ENCODE data around the gene CBX8. TPM values are rescaled to one million over a fixed set of nuclear protein-coding genes. Genes with fewer than 3 reads are reported as not detected.

The CBX8 gene
- total RNA-seq, 1 experiment from 2014 or later, result 8.0 TPM

- Histone ChIP-seq H4K20me1 (ENCODE audit: insufficient read depth, low read depth, low read length) (peaks cover 2% of the 10 kb centered on the region; the same call in 1 of the 2 replicates), H3K36me3 (ENCODE audit: insufficient read depth, low read length) (no peaks in the 10 kb centered on the region), H3K27me3 (ENCODE audit: low read length) (no peaks in the 10 kb centered on the region), H3K9me3 (ENCODE audit: low read length) (no peaks in the 10 kb centered on the region), H3K27ac (ENCODE audit: low read length) (no peak overlapping the region), H3K4me1 (ENCODE audit: low read length) (no peaks in the 10 kb centered on the region; the same call in 1 of the 2 replicates), H3K9me2 (replicated peaks; ENCODE audit: insufficient read depth, low read length) (no peaks in the 10 kb centered on the region), H3K9ac (ENCODE audit: low read length) (no peak overlapping the region), H3K4me3 (ENCODE audit: low read length) (no peak overlapping the region), H3K79me2 (ENCODE audit: low read length) (no peaks in the 10 kb centered on the region), H3K4me2 (ENCODE audit: low read depth, low read length, poor library complexity, severe bottlenecking) (no peak overlapping the region), H2AFZ (ENCODE audit: low read length) (no peak overlapping the region)
- DNase-seq, result no peak
Observed at GRCh38 chr17:79826204-79826680, 29.4 kb upstream of the CBX8 start.

DNA sequence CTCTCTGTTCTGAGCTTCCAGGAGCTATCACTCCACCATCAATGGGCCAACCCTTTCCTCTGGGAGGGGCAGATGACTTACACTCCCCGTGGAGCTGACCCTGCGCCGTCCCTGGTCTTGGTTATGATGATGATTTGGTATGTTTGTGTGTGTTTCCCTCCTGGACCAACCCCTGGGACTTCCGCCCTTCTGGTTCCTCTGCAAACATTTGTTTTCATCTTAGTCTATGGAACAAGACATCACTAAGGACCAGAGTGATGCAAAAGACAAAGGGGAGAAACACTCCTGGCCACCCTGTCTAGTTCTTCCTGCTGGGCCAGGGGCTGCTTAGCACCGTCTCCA, 28.7 kb upstream of the CBX8 start:
- Histone ChIP-seq H3K9me2 (replicated peaks; ENCODE audit: insufficient read depth, low read length) (no peaks in the 10 kb centered on the region), H3K4me1 (ENCODE audit: low read length) (no peaks in the 10 kb centered on the region; the same call in 1 of the 2 replicates), H3K36me3 (ENCODE audit: insufficient read depth, low read length) (no peaks in the 10 kb centered on the region), H3K4me3 (ENCODE audit: low read length) (no peak overlapping the region), H3K9me3 (ENCODE audit: low read length) (no peaks in the 10 kb centered on the region), H4K20me1 (ENCODE audit: insufficient read depth, low read depth, low read length) (no peaks in the 10 kb centered on the region), H3K4me2 (ENCODE audit: low read depth, low read length, poor library complexity, severe bottlenecking) (no peak overlapping the region), H2AFZ (ENCODE audit: low read length) (no peak overlapping the region), H3K9ac (ENCODE audit: low read length) (no peak overlapping the region), H3K27me3 (ENCODE audit: low read length) (no peaks in the 10 kb centered on the region), H3K79me2 (ENCODE audit: low read length) (no peaks in the 10 kb centered on the region), H3K27ac (ENCODE audit: low read length) (no peak overlapping the region)
- no peak for DNase-seq

DNA sequence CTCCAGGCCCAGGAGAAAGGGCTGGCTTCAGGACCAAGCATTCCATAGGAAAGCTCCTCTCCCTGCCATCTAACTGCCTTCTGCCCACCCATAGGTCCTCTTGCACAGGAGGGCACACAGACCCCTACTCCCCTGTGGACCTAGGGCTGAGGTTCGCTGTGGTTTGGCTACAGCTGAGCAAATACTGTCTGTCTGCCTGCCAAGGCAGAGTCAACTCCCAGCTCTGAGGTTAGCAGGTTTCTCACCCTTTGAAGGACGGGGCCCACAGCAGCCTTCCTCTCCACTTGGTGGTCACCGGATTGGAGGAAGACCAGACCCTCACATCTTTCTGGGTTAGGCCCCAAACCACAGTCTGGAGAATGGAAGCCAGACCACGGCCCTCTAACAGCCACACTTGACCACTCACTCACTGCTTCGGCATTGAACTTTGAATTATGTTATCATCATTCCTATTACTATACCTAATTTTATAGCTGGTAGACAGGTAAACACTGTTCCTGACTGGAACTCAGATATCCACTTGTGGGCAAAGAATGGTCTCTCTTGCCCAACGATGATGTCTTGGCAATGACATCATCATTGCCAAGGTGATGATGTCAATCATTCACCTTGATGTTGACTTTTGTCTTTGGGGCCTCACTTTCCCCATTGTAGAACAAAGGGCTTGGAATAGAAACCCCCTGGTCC, 28.2 kb upstream of the CBX8 start:
- Histone ChIP-seq H2AFZ (ENCODE audit: low read length) (no peak overlapping the region), H3K4me3 (ENCODE audit: low read length) (no peak overlapping the region), H3K9me3 (ENCODE audit: low read length) (no peaks in the 10 kb centered on the region), H3K4me1 (ENCODE audit: low read length) (no peaks in the 10 kb centered on the region), H3K9ac (ENCODE audit: low read length) (no peak overlapping the region), H3K4me2 (ENCODE audit: low read depth, low read length, poor library complexity, severe bottlenecking) (no peak overlapping the region), H3K27me3 (ENCODE audit: low read length) (no peaks in the 10 kb centered on the region), H3K36me3 (ENCODE audit: insufficient read depth, low read length) (no peaks in the 10 kb centered on the region), H4K20me1 (ENCODE audit: insufficient read depth, low read depth, low read length) (no peaks in the 10 kb centered on the region), H3K9me2 (replicated peaks; ENCODE audit: insufficient read depth, low read length) (no peaks in the 10 kb centered on the region), H3K79me2 (ENCODE audit: low read length) (no peaks in the 10 kb centered on the region), H3K27ac (ENCODE audit: low read length) (no peak overlapping the region)
- no peak for DNase-seq

DNA sequence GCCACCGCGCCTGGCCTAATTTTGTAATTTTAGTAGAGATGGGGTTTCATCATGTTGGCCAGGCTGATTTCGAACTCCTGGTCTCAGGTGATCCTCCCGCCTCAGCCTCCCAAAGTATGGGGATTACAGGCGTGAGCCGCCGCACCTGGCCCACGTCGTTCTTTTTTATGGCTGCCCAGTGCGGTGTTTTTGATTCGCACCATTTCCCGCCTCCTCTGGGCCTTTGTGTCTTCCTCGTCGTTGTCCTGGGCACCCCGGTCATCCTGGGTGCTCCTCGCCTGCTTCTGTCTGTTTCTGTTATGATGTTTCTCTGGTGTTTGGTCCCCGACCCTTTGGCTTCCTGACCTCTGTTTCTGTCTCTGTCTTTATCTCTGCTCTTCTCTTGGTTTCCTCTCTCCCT, 27.4 kb upstream of the CBX8 start:
- H3K9ac ChIP-seq (ENCODE audit: low read length), result no peak overlapping the region
- H3K36me3 ChIP-seq (ENCODE audit: insufficient read depth, low read length), result no peaks in the 10 kb centered on the region
- H3K27ac ChIP-seq (ENCODE audit: low read length), result no peak overlapping the region
- H3K9me3 ChIP-seq (ENCODE audit: low read length), result no peaks in the 10 kb centered on the region
- H4K20me1 ChIP-seq (ENCODE audit: insufficient read depth, low read depth, low read length), result no peaks in the 10 kb centered on the region
- H3K9me2 ChIP-seq (replicated peaks; ENCODE audit: insufficient read depth, low read length), result no peaks in the 10 kb centered on the region
- no peaks in the 10 kb centered on the region for H3K4me1 ChIP-seq (ENCODE audit: low read length)
- no peak overlapping the region for H3K4me3 ChIP-seq (ENCODE audit: low read length)
- H3K4me2 ChIP-seq (ENCODE audit: low read depth, low read length, poor library complexity, severe bottlenecking), result no peak overlapping the region
- no peaks in the 10 kb centered on the region for H3K79me2 ChIP-seq (ENCODE audit: low read length)
- no peak overlapping the region for H2AFZ ChIP-seq (ENCODE audit: low read length)
- no peaks in the 10 kb centered on the region for H3K27me3 ChIP-seq (ENCODE audit: low read length)
- DNase-seq, result no peak

- Histone ChIP-seq H3K4me1 (ENCODE audit: low read length) (peaks cover 5% of the 10 kb centered on the region; the same call in 1 of the 2 replicates), H3K9me2 (replicated peaks; ENCODE audit: insufficient read depth, low read length) (no peaks in the 10 kb centered on the region), H2AFZ (ENCODE audit: low read length) (no peak overlapping the region), H3K36me3 (ENCODE audit: insufficient read depth, low read length) (no peaks in the 10 kb centered on the region), H3K79me2 (ENCODE audit: low read length) (no peaks in the 10 kb centered on the region), H3K27me3 (ENCODE audit: low read length) (no peaks in the 10 kb centered on the region), H3K4me2 (ENCODE audit: low read depth, low read length, poor library complexity, severe bottlenecking) (no peak overlapping the region), H4K20me1 (ENCODE audit: insufficient read depth, low read depth, low read length) (no peaks in the 10 kb centered on the region), H3K9me3 (ENCODE audit: low read length) (no peaks in the 10 kb centered on the region), H3K4me3 (ENCODE audit: low read length) (no peak overlapping the region), H3K9ac (ENCODE audit: low read length) (no peak overlapping the region), H3K27ac (ENCODE audit: low read length) (no peak overlapping the region)
- no peak for DNase-seq
Observed at GRCh38 chr17:79822583-79823124, 25.8 kb upstream of the CBX8 start.

- Histone ChIP-seq H3K4me2 (ENCODE audit: low read depth, low read length, poor library complexity, severe bottlenecking) (no peak overlapping the region), H3K9me3 (ENCODE audit: low read length) (no peaks in the 10 kb centered on the region), H3K27me3 (ENCODE audit: low read length) (no peaks in the 10 kb centered on the region), H3K4me1 (ENCODE audit: low read length) (peaks cover 5% of the 10 kb centered on the region; the same call in 1 of the 2 replicates), H4K20me1 (ENCODE audit: insufficient read depth, low read depth, low read length) (no peaks in the 10 kb centered on the region), H3K4me3 (ENCODE audit: low read length) (no peak overlapping the region), H3K36me3 (ENCODE audit: insufficient read depth, low read length) (no peaks in the 10 kb centered on the region), H3K79me2 (ENCODE audit: low read length) (no peaks in the 10 kb centered on the region), H2AFZ (ENCODE audit: low read length) (no peak overlapping the region), H3K9me2 (replicated peaks; ENCODE audit: insufficient read depth, low read length) (no peaks in the 10 kb centered on the region), H3K9ac (ENCODE audit: low read length) (no peak overlapping the region), H3K27ac (ENCODE audit: low read length) (no peak overlapping the region)
- no peak for DNase-seq
Observed at GRCh38 chr17:79821331-79822095, 24.6 kb upstream of the CBX8 start.

DNA sequence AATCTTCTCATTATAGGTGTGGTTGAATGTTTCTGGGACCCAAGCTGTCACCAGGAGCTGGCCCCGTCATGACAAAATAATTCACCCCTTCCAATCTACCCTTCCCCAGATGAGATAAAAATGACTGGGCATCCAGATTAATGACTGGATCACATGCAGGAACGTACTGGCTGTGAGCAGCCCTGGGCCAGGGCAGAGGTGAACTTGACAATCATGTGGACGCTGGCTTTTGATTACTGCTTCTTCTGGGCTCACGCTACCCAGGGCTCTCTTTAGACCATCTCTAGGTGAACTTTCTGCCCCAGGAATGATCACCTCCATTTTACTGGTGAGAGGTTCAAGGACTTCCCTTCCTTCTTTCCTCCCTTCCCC, 24.1 kb upstream of the CBX8 start:
- H2AFZ ChIP-seq (ENCODE audit: low read length), result no peak overlapping the region
- no peak overlapping the region for H3K4me3 ChIP-seq (ENCODE audit: low read length)
- DNase-seq, result no peak
- H3K9me3 ChIP-seq (ENCODE audit: low read length), result no peaks in the 10 kb centered on the region
- peaks cover 5% of the 10 kb centered on the region; the same call in 1 of the 2 replicates for H3K4me1 ChIP-seq (ENCODE audit: low read length)
- no peak overlapping the region for H3K4me2 ChIP-seq (ENCODE audit: low read depth, low read length, poor library complexity, severe bottlenecking)
- no peaks in the 10 kb centered on the region for H3K9me2 ChIP-seq (replicated peaks; ENCODE audit: insufficient read depth, low read length)
- no peaks in the 10 kb centered on the region for H4K20me1 ChIP-seq (ENCODE audit: insufficient read depth, low read depth, low read length)
- no peaks in the 10 kb centered on the region for H3K79me2 ChIP-seq (ENCODE audit: low read length)
- H3K9ac ChIP-seq (ENCODE audit: low read length), result no peak overlapping the region
- H3K27ac ChIP-seq (ENCODE audit: low read length), result no peak overlapping the region
- H3K36me3 ChIP-seq (ENCODE audit: insufficient read depth, low read length), result no peaks in the 10 kb centered on the region
- no peaks in the 10 kb centered on the region for H3K27me3 ChIP-seq (ENCODE audit: low read length)

- no peak overlapping the region for H3K27ac ChIP-seq (ENCODE audit: low read length)
- DNase-seq, result no peak
- peaks cover 5% of the 10 kb centered on the region; the same call in 1 of the 2 replicates for H3K4me1 ChIP-seq (ENCODE audit: low read length)
- H3K79me2 ChIP-seq (ENCODE audit: low read length), result no peaks in the 10 kb centered on the region
- no peaks in the 10 kb centered on the region for H3K9me3 ChIP-seq (ENCODE audit: low read length)
- no peak overlapping the region for H3K4me3 ChIP-seq (ENCODE audit: low read length)
- no peak overlapping the region for H3K4me2 ChIP-seq (ENCODE audit: low read depth, low read length, poor library complexity, severe bottlenecking)
- no peaks in the 10 kb centered on the region for H3K36me3 ChIP-seq (ENCODE audit: insufficient read depth, low read length)
- no peak overlapping the region for H3K9ac ChIP-seq (ENCODE audit: low read length)
- no peak overlapping the region for H2AFZ ChIP-seq (ENCODE audit: low read length)
- no peaks in the 10 kb centered on the region for H4K20me1 ChIP-seq (ENCODE audit: insufficient read depth, low read depth, low read length)
- no peaks in the 10 kb centered on the region for H3K9me2 ChIP-seq (replicated peaks; ENCODE audit: insufficient read depth, low read length)
- no peaks in the 10 kb centered on the region for H3K27me3 ChIP-seq (ENCODE audit: low read length)
Observed at GRCh38 chr17:79819534-79820276, 22.8 kb upstream of the CBX8 start.

Measured in Karpas-422 (cell line).